A673 (cell line): Measurements from ENCODE around the gene CEP72.

Experiments used
- CTCF ChIP-seq: fragments of 300-800, 200-600 bp; sonication (generic); conservative IDR thresholded peaks from 2 replicates; pipeline ENCODE4 v1.5.1; 2017; ENCODE audit warnings: low read depth, mild to moderate bottlenecking, antibody characterized with exemption, low read length, moderate library complexity, mixed read lengths
- EZH2 ChIP-seq: fragments of 200-600 bp; sonication (generic); IDR thresholded peaks from 2 replicates; pipeline ENCODE4 v1.6.1; 2017; ENCODE audit warnings: borderline replicate concordance, low read depth, mild to moderate bottlenecking, mixed read lengths, antibody characterized with exemption, low read length; ENCODE audit not compliant: poor library complexity, severe bottlenecking

- TF ChIP-seq CTCF (no peak), EZH2 (no peak)
Measured at GRCh38 chr5:595285-595875, 16.8 kb upstream of the CEP72 start.
